ENCODE data around the gene EEF1AKMT4.
A peak's percentile ranks its signal among the peaks of the same experiment; 100 is the strongest.

EEF1AKMT4 gene

GRCh38 chr3:184240384-184241140 lies 8.9 kb upstream of the EEF1AKMT4 start:
- TF ChIP-seq ZFX (IDR thresholded peaks at IDR 0.05; ENCODE audit: borderline replicate concordance), result no peak
- no peak for TF ChIP-seq CTCF (IDR thresholded peaks at IDR 0.05)
- peak overlapping the region; percentile 79 for H3K27ac ChIP-seq

GRCh38 chr3:184241141-184241446 lies 8.4 kb upstream of the EEF1AKMT4 start:
- peak overlapping the region; percentile 79 for H3K27ac ChIP-seq
- TF ChIP-seq ZFX (IDR thresholded peaks at IDR 0.05; ENCODE audit: borderline replicate concordance), result no peak
- TF ChIP-seq CTCF (IDR thresholded peaks at IDR 0.05), result no peak

GRCh38 chr3:184241447-184242296 lies 7.8 kb upstream of the EEF1AKMT4 start:
- peak overlapping the region; percentile 79 for H3K27ac ChIP-seq
- TF ChIP-seq CTCF (IDR thresholded peaks at IDR 0.05) (peak; percentile 85), ZFX (IDR thresholded peaks at IDR 0.05; ENCODE audit: borderline replicate concordance) (no peak)

- peak overlapping the region; percentile 79 for H3K27ac ChIP-seq
Observed at GRCh38 chr3:184242297-184242685, 7.2 kb upstream of the EEF1AKMT4 start.

GRCh38 chr3:184248454-184249411 lies 739 bp upstream of the EEF1AKMT4 start, which contains the start of gene ALG3:
ALG3 (minus strand) TSS chr3:184248962; CDS start chr3:184248940, 22 bp downstream.
- no peak for TF ChIP-seq ZFX (IDR thresholded peaks at IDR 0.05; ENCODE audit: borderline replicate concordance)
- TF ChIP-seq CTCF (IDR thresholded peaks at IDR 0.05), result no peak
- peak within 1 kb of the TSS; percentile 95 for H3K27ac ChIP-seq

More at GRCh38 chr3:184242297-184242685, 7.2 kb upstream of the EEF1AKMT4 start:
- no peak for TF ChIP-seq ZFX (IDR thresholded peaks at IDR 0.05; ENCODE audit: borderline replicate concordance)
- no peak for TF ChIP-seq CTCF (IDR thresholded peaks at IDR 0.05)

GRCh38 chr3:184250167-184250828 lies 826 bp downstream of the EEF1AKMT4 start:
- H3K27ac ChIP-seq, result peak overlapping the region; percentile 95
- TF ChIP-seq CTCF (IDR thresholded peaks at IDR 0.05) (peak; percentile 91), ZFX (IDR thresholded peaks at IDR 0.05; ENCODE audit: borderline replicate concordance) (no peak)
